Choroid plexus epithelial cell (primary cell): ENCODE data around the gene MYOT.
A peak's percentile ranks its signal among the peaks of the same experiment; 100 is the strongest.

ENCODE experiments used
- DNase-seq: peaks from one replicate; pipeline ENCODE4 v3.0.0-alpha.2; 2010; ENCODE audit warnings: low read depth
- H3K4me3 ChIP-seq: 2 replicates; pipeline ENCODE4 v1.5.1; 2011; ENCODE audit warnings: low read depth, mild to moderate bottlenecking, control low read depth, low read length, moderate library complexity
- TF ChIP-seq, protein P1 (sequence below): conservative IDR thresholded peaks from 2 replicates; pipeline ENCODE4 v1.5.1; 2011; ENCODE audit warnings: low read depth, mild to moderate bottlenecking, control low read depth, inconsistent platforms, low read length, moderate library complexity

Gene MYOT

DNA sequence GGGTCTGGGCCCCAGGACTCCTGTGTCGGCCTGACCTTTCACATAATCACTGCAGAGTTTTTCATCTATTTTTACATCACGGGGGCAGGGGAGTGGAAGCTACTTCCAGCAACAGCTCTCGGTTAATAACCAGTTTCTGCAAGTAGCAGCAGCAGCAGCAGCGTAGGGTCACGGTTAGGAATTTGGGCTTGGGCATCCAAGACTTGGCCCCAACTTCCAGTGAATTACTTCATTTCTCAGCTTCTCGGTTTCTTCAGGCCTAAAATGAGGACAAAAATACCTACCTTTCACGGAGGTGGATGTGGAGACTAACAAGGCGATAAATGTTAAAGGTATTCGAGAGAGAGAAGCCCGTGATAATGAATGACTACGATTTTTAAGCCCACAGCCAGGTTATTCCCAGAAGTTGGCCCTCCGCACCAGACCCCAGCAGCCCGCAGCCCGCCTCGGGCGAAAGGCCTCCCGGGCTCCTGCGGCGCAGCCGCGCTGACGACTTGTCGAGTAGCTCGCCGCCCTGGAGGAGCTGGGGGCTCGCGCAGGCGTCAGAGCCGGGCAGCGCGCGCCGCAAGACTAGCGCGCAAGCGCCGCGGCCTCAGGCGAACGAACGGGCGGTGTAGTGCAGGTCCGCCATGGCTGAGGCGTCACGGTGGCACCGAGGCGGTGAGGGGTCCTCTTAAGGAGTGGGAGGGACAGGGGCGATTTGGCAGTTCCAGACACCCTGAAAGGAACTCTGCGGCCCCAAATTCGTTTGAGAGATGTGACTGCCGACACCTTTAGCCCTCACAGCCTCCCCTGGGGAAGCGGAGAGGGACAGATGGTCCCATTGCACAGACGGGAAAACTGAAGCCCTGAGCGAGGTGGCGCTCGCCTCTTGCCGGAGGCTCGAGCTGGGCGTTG, 21.5 kb downstream of the MYOT start, which contains the start of gene PKD2L2:
Gene PKD2L2 (plus strand): TSS at position 595 of the 897 bp plus-strand sequence. CDS start 35 bp downstream, at position 630.
- peak within 1 kb of the TSS; percentile 70 for H3K4me3 ChIP-seq
- TF ChIP-seq, protein P1, sequence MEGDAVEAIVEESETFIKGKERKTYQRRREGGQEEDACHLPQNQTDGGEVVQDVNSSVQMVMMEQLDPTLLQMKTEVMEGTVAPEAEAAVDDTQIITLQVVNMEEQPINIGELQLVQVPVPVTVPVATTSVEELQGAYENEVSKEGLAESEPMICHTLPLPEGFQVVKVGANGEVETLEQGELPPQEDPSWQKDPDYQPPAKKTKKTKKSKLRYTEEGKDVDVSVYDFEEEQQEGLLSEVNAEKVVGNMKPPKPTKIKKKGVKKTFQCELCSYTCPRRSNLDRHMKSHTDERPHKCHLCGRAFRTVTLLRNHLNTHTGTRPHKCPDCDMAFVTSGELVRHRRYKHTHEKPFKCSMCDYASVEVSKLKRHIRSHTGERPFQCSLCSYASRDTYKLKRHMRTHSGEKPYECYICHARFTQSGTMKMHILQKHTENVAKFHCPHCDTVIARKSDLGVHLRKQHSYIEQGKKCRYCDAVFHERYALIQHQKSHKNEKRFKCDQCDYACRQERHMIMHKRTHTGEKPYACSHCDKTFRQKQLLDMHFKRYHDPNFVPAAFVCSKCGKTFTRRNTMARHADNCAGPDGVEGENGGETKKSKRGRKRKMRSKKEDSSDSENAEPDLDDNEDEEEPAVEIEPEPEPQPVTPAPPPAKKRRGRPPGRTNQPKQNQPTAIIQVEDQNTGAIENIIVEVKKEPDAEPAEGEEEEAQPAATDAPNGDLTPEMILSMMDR, result no peak
- peak; percentile 95 for DNase-seq

DNA sequence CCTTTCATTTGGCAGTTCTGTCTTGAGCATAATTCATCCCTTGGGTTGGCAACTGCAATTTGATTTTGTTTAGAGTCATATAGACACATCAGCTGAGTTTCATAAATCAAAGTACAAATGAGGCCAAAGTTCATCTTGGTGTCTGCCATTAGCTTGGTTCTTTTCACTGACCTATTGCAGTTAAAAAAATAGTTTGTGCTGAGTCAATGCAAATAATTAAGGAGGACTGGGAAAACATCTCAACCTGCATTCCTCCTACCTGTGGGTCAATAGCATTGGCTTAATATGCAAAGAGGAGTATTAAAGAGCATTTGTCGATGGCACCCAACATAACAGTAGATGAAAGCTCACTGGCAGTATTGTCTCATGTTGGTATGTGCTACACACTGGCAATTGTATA, 23.2 kb downstream of the MYOT start:
- no peak for DNase-seq
- no peak overlapping the region for H3K4me3 ChIP-seq
- TF ChIP-seq, protein P1, result no peak

DNA sequence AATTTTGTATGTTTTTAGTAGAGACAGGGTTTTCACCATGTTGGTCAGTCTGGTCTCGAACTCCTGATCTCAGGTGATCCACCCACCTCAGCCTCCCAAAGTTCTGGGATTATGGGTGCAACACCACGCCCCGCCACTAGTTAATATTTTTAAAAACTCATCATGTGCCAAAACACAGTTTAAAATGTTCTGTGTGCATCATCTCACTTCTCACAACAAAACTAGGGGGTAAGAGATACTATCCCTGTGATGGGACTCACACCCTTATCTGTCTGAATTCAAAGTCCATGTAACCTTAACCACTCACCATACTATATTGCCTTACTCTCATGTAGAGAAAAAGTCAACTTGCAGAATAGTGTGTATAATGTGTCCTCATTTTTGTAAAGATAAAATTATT, 24.2 kb downstream of the MYOT start:
- H3K4me3 ChIP-seq, result no peak overlapping the region
- TF ChIP-seq, protein P1, result peak; percentile 6
- DNase-seq, result no peak

DNA sequence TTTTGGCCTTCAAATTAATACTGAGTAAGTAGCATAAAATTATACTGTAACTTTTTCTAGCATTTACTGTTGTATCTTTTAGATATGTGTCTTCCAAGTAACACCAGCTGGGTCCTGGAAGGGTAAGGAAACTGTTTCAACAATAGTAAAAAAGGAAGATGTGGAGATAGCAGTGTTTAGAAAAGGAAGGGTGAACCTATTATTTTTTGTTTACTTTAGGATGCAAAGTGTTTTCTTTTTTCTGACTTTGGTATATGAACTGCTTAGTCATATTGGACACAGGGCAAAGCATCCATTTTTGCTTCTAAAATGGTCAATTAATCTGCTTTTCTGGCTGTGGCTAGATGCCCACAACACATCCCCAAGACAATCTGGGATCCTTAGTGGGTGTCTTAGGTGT, 26.9 kb downstream of the MYOT start:
- TF ChIP-seq, protein P1, result no peak
- DNase-seq, result no peak
- H3K4me3 ChIP-seq, result no peak overlapping the region

DNA sequence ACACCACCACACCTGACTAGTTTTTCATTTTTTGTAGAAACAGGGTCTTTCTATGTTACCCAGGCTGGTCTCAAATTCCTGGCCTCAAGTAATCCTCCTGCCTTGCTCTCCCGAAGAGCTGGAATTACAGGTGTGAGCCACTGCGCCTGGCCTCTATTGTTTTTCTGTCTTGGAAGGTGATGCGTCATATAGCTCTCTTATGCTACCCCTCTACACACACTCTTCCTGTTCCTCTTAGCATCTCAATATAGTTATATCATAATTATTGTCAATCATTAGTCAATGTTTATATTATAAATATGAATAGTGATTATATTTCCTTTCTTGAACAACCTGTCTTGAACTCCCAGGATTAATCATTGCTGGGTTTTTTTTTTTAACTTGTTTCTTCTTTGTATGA, 28.9 kb downstream of the MYOT start:
- DNase-seq, result no peak

DNA sequence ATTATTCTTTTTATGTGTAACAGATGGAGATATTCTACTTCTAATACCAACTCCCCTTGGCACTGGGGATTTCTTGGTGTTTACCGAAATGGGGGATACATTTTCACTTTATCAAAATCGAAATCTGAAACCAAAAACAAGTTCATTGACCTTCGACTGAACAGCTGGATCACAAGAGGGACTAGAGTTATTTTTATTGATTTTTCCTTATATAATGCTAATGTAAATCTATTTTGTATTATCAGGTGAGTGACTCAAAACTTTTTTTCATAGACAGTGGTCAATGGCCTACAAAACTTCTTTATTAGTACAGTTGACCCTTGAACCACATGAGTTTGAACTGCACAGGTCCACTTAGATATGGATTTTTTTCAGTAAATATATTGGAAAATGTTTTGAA, 31.8 kb downstream of the MYOT start:
- TF ChIP-seq, protein P1, result no peak
- no peak for DNase-seq
- H3K4me3 ChIP-seq, result no peak overlapping the region

More for the DNA sequence above, 28.9 kb downstream of the MYOT start:
- TF ChIP-seq, protein P1, result no peak
- H3K4me3 ChIP-seq, result no peak overlapping the region
